ENCODE data around the gene STX2.

STX2 gene

DNA sequence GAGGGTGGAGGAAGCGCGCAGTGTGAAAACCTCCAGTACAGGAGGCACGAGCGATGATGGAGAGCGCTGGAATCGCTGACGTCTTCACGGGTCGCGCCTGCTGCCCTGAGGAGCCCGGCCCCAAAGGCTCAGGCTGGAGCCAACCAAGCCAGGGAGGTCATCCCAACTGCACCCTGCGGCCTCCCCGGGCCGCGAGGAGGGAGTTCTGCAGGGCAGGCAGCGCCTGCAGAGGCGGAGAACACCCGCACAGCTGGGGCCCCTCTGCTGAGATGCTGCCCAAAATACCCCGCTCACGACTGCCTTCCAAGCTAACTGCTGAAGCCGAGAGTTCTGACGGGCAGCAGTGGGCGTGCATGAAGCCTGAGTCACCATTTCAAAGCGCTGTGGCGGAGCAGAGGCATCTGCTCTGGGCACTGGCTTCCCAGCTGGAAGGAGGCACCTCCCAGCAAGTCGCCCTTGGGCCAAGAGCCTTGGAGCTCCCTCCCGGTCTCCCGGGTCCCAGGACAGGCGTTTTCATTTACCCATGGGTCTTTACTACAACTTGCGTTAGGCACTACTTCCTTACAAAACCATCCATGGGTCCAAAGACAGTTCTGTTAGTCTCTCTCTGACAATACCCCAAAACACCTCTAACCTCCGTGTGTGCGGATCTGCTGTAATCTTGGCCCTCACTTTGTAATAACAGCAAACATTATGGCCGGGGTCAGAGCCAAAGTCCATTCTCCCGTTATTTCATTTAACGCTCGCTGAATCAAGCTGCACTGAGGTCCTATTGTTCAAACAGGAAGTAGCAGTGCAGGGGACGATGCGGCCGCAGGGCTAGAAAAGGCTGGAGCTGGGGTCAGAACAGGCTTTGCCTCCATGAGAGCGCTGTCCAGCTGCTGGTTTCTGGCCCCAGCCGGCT, 62.8 kb downstream of the STX2 start:
- TF ChIP-seq, protein P1, sequence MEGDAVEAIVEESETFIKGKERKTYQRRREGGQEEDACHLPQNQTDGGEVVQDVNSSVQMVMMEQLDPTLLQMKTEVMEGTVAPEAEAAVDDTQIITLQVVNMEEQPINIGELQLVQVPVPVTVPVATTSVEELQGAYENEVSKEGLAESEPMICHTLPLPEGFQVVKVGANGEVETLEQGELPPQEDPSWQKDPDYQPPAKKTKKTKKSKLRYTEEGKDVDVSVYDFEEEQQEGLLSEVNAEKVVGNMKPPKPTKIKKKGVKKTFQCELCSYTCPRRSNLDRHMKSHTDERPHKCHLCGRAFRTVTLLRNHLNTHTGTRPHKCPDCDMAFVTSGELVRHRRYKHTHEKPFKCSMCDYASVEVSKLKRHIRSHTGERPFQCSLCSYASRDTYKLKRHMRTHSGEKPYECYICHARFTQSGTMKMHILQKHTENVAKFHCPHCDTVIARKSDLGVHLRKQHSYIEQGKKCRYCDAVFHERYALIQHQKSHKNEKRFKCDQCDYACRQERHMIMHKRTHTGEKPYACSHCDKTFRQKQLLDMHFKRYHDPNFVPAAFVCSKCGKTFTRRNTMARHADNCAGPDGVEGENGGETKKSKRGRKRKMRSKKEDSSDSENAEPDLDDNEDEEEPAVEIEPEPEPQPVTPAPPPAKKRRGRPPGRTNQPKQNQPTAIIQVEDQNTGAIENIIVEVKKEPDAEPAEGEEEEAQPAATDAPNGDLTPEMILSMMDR (IDR thresholded peaks at IDR 0.05; ENCODE audit: low read depth, low read length, missing control alignments) = no peak
- in situ Hi-C loops (cut with HindIII; ENCODE audit: low sequenced_read_pairs) = no loop called here
- DNase-seq (ENCODE audit: low read depth) = peak; percentile 57
- H3K4me3 ChIP-seq (ENCODE audit: low read depth, low read length) = peak overlapping the region; percentile 13

DNA sequence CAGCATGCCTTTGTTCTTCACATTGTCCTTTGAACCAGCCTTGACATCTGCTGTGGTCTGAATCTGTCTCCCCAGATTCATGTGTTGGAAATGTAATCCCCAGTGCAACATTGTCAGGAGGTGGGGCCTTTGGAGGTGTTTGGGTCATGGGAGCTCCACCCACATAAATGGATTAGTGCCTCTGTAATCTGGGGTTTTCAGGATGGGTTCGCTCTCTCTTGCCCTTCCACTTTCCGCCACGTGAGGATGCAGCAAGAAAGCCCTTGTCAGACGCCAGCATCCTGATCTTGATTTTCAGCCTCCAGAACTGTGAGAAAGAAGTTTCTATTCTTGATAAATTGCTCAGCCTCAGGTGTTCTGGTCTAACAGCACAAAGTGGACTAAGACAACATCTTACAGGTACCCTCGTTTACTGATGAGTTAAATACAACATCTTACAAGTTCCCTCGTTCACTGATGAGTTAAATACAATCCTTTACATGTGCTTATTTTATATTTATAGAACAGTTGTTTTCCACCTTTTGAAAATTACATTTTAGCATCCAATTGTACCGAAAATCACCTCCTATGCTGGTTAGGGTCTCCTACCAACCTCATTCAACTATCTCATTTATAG, 68.5 kb downstream of the STX2 start:
- H3K4me3 ChIP-seq (ENCODE audit: low read depth, low read length) = no peak overlapping the region
- in situ Hi-C loops (cut with HindIII; ENCODE audit: low sequenced_read_pairs) = no loop called here
- TF ChIP-seq, protein P1 (IDR thresholded peaks at IDR 0.05; ENCODE audit: low read depth, low read length, missing control alignments) = no peak
- no peak for DNase-seq (ENCODE audit: low read depth)

DNA sequence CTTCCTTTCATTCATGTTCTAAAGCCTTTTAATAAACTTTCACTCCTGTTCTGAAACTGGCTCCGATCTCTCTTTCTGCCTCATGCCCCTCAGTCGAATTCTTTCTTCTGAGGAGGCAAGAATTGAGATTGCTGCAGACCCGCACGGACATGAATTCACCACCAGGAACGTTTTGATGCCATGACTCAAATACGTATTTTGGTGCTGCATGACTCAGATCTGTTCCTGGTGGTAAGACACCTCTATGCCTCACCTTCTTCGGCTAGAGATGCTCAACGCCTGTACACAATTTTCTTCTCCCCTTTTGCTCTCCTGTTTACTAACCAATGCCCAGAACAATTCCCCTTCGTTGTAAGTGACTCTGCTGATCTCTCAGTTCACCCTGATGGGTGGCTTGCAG, 70.9 kb downstream of the STX2 start:
- DNase-seq (ENCODE audit: low read depth) = no peak

DNA sequence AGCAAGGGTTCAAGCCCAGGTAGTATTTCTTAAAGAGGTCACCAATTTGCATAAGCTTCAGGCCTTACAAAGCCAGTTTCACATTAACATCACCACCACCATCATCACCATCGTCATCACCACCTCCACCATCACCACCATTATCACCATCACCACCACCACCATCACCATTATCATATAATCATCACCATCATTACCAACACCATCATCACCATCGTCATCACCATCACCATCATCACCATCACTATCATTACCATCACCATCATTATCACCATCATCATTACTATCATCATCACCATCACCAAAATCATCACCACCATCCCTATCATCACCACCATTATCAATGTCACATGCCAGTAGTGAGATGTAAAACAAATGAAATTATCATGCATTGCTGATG, 72.6 kb downstream of the STX2 start:
- TF ChIP-seq, protein P1 (IDR thresholded peaks at IDR 0.05; ENCODE audit: low read depth, low read length, missing control alignments) = no peak
- H3K4me3 ChIP-seq (ENCODE audit: low read depth, low read length) = no peak overlapping the region
- in situ Hi-C loops (cut with HindIII; ENCODE audit: low sequenced_read_pairs) = no loop called here
- DNase-seq (ENCODE audit: low read depth) = no peak

More for the DNA sequence above, 70.9 kb downstream of the STX2 start:
- no peak overlapping the region for H3K4me3 ChIP-seq (ENCODE audit: low read depth, low read length)
- in situ Hi-C loops (cut with HindIII; ENCODE audit: low sequenced_read_pairs) = no loop called here
- TF ChIP-seq, protein P1 (IDR thresholded peaks at IDR 0.05; ENCODE audit: low read depth, low read length, missing control alignments) = no peak

DNA sequence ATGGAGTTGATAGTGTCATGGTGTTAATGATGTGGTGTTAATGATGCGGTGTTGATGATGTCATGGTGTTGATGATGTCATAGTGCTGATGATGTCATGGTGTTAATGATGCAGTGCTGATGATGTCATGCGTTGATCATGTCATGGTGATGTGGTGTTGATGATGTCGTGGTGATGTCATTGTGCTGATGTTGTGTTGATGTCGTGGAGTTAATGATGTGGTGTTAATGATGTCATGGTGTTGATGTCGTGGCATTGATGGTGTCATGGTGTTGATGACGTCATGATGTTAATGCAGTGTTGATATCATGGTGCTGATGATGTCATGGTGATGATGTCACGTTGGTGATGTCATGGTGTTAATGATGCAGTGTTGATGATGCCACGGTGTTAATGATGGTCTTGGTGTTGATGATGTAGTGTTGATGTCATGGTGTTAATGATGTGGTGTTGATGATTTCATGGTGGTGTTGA, 73.8 kb downstream of the STX2 start:
- no peak overlapping the region for H3K4me3 ChIP-seq (ENCODE audit: low read depth, low read length)
- no peak for DNase-seq (ENCODE audit: low read depth)
- TF ChIP-seq, protein P1 (IDR thresholded peaks at IDR 0.05; ENCODE audit: low read depth, low read length, missing control alignments) = no peak
- in situ Hi-C loops (cut with HindIII; ENCODE audit: low sequenced_read_pairs) = no loop called here

DNA sequence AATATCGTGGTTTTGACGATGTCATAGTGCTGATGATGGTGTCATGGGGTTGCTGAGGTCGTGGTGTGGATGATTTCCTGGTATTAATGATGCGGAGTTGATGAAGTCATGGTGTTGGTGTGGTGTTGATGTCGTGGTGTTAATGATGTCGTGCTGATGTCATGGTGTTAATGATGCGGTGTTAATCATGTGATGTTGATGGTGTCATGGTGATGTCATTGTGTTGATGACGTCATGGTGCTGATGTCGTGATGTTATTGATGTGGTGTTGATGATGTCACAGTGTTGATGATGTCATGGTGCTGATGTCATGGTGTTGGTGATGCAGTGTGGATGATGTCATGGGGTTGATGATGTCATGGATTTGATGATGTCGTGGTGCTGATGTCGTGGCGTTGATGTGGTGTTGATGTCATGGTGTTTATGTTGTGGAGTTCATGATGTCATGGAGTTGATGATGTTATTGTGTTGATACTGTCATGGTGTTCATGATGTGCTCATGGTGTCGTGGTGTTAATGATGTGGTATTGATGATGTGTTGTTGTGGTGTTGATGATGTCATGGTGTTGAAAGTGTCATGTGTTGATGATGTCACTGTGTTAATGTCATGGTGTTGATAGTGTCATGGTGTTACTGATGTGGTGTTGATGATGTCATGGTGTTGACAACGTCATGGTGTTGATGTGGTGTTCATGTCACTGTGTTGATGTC, 74.4 kb downstream of the STX2 start:
- no peak overlapping the region for H3K4me3 ChIP-seq (ENCODE audit: low read depth, low read length)
- DNase-seq (ENCODE audit: low read depth) = peak; percentile 16
- in situ Hi-C loops (cut with HindIII; ENCODE audit: low sequenced_read_pairs) = no loop called here
- TF ChIP-seq, protein P1 (IDR thresholded peaks at IDR 0.05; ENCODE audit: low read depth, low read length, missing control alignments) = no peak
